T-cell (primary cell): Measurements from ENCODE around the gene ARPC5L. TPM values are rescaled to one million over a fixed set of nuclear protein-coding genes. Genes with fewer than 3 reads are reported as not detected.
A peak's percentile ranks its signal among the peaks of the same experiment; 100 is the strongest.

Experiments used
- ATAC-seq, 4 experiments: fragments of 200-7000 bp in 3 of 4; fragments of 150-1000 bp in 1 of 4; cut with Tn5 transposase; replicated peaks in 1 of 4; 1 replicate in 3 of 4; 2 replicates in 1 of 4; pipeline ENCODE4 v1.10.0; 2021; ENCODE audit warnings: moderate library complexity in 3 of 4, mild to moderate bottlenecking in 2 of 4, moderate number of reproducible peaks in 1 of 4
- CTCF ChIA-PET, 2 donors: fragments of 300-600 bp; sonication (Branson Sonifier 250); formaldehyde crosslinking; loops; one replicate each; lab custom pipeline; 2022; ENCODE audit warnings: antibody characterized with exemption in 2 of 2; lab: Charles Lee
- POLR2A ChIA-PET, 2 donors: fragments of 300-600 bp; sonication (Branson Sonifier 250); formaldehyde crosslinking; loops; one replicate each; lab custom pipeline; 2022; ENCODE audit warnings: antibody characterized with exemption in 2 of 2; lab: Charles Lee
- DNase-seq, 35 experiments: peaks; one replicate each; pipeline versions ENCODE4 v3.0.0 to v3.0.0-alpha.2; 2013 to 2023
- H3K27ac ChIP-seq: one replicate; pipeline ENCODE4 v1.5.1; 2013; ENCODE audit warnings: low read length
- H3K27me3 ChIP-seq, 2 experiments: replicated peaks in 1 of 2; 1 replicate in 1 of 2; 2 replicates in 1 of 2; pipeline versions ENCODE4 v1.6.1 to v1.7.0; 2013; ENCODE audit warnings: low read length in 1 of 2, mixed read lengths in 1 of 2; ENCODE audit not compliant: control insufficient read depth in 2 of 2, insufficient read depth in 2 of 2; ENCODE audit errors: extremely low read depth in 1 of 2
- H3K36me3 ChIP-seq, 2 donors: 1 replicate in 1 of 2; 2 replicates in 1 of 2; pipeline versions ENCODE4 v1.6.1 to v1.7.0; 2013; ENCODE audit warnings: low read length in 1 of 2; ENCODE audit not compliant: control insufficient read depth in 2 of 2, insufficient read depth in 1 of 2; ENCODE audit errors: extremely low read depth in 1 of 2
- H3K4me1 ChIP-seq, 2 experiments: 1 replicate in 1 of 2; 2 replicates in 1 of 2; pipeline versions ENCODE4 v1.6.1 to v1.7.0; 2013; ENCODE audit warnings: low read length in 2 of 2, mixed read lengths in 1 of 2; ENCODE audit not compliant: insufficient read depth in 2 of 2, control insufficient read depth in 1 of 2; ENCODE audit errors: extremely low read depth in 1 of 2
- H3K4me3 ChIP-seq, 2 donors: 1 replicate in 1 of 2; 2 replicates in 1 of 2; pipeline versions ENCODE4 v1.5.1 to v1.7.0; 2013; ENCODE audit warnings: mild to moderate bottlenecking in 2 of 2, low read length in 1 of 2, moderate library complexity in 1 of 2; ENCODE audit not compliant: control insufficient read depth in 1 of 2; ENCODE audit errors: extremely low read depth in 1 of 2
- H3K9me3 ChIP-seq: 2 replicates; pipeline ENCODE4 v1.7.0; 2013
- H3K27ac Mint-ChIP-seq, 2 donors: one replicate each; pipeline ENCODE4 v1.8.0; 2020 to 2021; ENCODE audit warnings: mild to moderate bottlenecking in 2 of 2, mixed read lengths in 2 of 2
- H3K27me3 Mint-ChIP-seq, 2 donors: one replicate each; pipeline ENCODE4 v1.8.0; 2021 to 2022; ENCODE audit warnings: mixed read lengths in 2 of 2
- H3K36me3 Mint-ChIP-seq: one replicate; pipeline ENCODE4 v1.8.0; 2021; ENCODE audit warnings: mixed read lengths
- H3K4me1 Mint-ChIP-seq, 3 donors: one replicate each; pipeline ENCODE4 v1.8.0; 2020 to 2022; ENCODE audit warnings: mixed read lengths in 3 of 3, mild to moderate bottlenecking in 1 of 3
- H3K4me3 Mint-ChIP-seq, 3 donors: one replicate each; pipeline ENCODE4 v1.8.0; 2020 to 2022; ENCODE audit warnings: mild to moderate bottlenecking in 3 of 3, mixed read lengths in 3 of 3, moderate library complexity in 3 of 3
- H3K9me3 Mint-ChIP-seq, 3 donors: one replicate each; pipeline ENCODE4 v1.8.0; 2020 to 2022; ENCODE audit warnings: mixed read lengths in 3 of 3
- WGBS: methylation state at CpG from one replicate; pipeline ENCODE4 v1.1.5; 2013; ENCODE audit warnings: missing lambda C conversion rate; ENCODE audit not compliant: insufficient coverage; 5-methylcytosine and 5-hydroxymethylcytosine counted together
- total RNA-seq, 35 experiments: library from RNA in 6 of 35; stranded (reverse) in 6 of 35; fragments of 120-200 nt in 1 of 35; gene quantifications; one replicate each; pipeline versions ENCODE4 v1.2.1 to v1.2.4 and lab custom pipeline; 2013 to 2026

Gene ARPC5L
- total RNA-seq, 5 donors from 2014 or later (not counting 1 experiment from before 2014, with no cell fraction given), result 29.1 to 55.3 (median 35.9) TPM

DNA sequence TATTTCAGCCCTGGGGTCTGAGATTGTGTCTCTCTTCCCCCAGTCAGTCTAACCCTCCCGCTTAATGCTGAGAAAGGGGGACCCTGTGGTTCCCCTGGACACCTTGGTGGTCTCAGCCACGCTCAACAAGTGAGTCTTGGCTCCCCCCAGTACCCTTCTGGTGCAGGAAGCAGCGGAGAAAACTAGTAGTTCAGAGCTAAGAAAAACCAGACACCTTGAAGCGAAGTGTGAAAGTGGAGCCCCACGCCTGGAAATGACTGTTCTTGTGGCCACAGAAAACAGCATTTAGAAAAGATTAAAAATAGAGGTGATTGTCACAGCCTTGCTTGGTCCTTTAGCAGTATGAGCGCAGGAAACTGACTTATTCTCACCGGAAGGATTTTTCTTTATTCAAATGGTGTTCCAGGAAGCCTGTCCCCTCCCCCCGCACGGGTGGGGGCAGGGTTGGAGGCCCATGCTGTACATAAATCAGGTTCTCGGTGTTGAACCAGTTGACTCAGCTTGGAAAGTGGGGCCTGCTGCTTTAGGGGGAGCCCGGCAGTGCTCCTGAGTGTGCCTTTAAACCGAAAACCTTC, 8.1 kb downstream of the ARPC5L start:
- H3K4me3 Mint-ChIP-seq, result peak overlapping the region; percentile 85 to 91 (median 90)
- peak overlapping the region; percentile 91 to 92 for H3K4me3 ChIP-seq
- no peaks in the 10 kb centered on the region for H3K9me3 ChIP-seq
- peak; percentile 37 to 49 (median 41) for ATAC-seq
- H3K36me3 ChIP-seq, result peaks cover 11 to 29% of the 10 kb centered on the region in 2 donors
- POLR2A ChIA-PET, result interaction anchor here in 1 of 2 donors (0.6 to 1.4 kb wide), 4 partner anchors 8 to 424 kb away, joined by 3 to 10 read pairs (median 4); partner anchors contain the start of gene GOLGA1
- peak overlapping the region; percentile 91 to 95 for H3K27ac Mint-ChIP-seq
- WGBS, result 0% methylated on average over 6 of the region's 12 CpGs
- H3K27me3 ChIP-seq, result no peaks in the 10 kb centered on the region
- no peaks in the 10 kb centered on the region for H3K9me3 Mint-ChIP-seq
- H3K4me1 Mint-ChIP-seq, result peaks cover 59 to 64% (median 59%) of the 10 kb centered on the region in 3 donors
- peaks cover 20% of the 10 kb centered on the region for H3K36me3 Mint-ChIP-seq
- peak; percentile 35 to 83 (median 75) for DNase-seq
- peaks cover 20 to 68% of the 10 kb centered on the region in 2 experiments for H3K4me1 ChIP-seq
- CTCF ChIA-PET, result interaction anchor here in 1 of 2 donors (1.3 to 2.2 kb wide), 2 partner anchors 8 to 17 kb away, joined by 4 to 10 read pairs; partner anchors contain the start of genes ARPC5L, RPL35 and WDR38
- H3K27ac ChIP-seq, result peak overlapping the region; percentile 91
- no peaks in the 10 kb centered on the region for H3K27me3 Mint-ChIP-seq

DNA sequence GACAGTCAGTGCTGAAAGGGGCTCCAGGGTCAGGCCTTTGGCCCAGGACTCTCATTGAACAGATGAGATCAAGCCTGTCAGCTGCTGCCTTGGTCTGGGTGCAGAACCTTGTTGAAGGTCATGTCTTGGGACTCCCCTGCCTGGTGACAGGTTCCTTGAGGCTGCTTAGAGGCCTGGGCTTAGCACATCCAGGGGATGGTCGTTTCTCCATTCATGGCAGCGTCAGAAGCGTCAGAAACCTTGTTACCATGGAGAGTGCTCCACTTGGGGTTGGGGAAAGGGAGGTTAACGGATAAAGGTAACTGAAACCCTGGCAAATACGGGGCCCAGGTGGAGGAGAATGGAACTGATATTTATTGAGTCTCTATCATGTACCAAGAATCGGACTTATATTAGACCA, 8.8 kb downstream of the ARPC5L start:
- Histone ChIP-seq H3K4me1 (peaks cover 20 to 74% of the 10 kb centered on the region in 2 experiments), H3K27me3 (no peaks in the 10 kb centered on the region), H3K4me3 (peak overlapping the region; percentile 91 to 92), H3K9me3 (no peaks in the 10 kb centered on the region), H3K27ac (peak overlapping the region; percentile 91), H3K36me3 (peaks cover 11 to 36% of the 10 kb centered on the region in 2 donors)
- DNase-seq, result no peak
- peak overlapping the region; percentile 91 to 95 for H3K27ac Mint-ChIP-seq
- H3K27me3 Mint-ChIP-seq, result no peaks in the 10 kb centered on the region
- ChIA-PET CTCF (interaction anchor here in 1 of 2 donors (0.7 to 2.2 kb wide), 3 partner anchors 9 to 19 kb away, joined by 3 to 10 read pairs (median 4); partner anchors contain the start of genes ARPC5L, RPL35 and WDR38), POLR2A (interaction anchor here in 1 of 2 donors (1.4 kb wide), 1 partner anchor 9 kb away, joined by 5 read pairs; no protein-coding TSS in a partner anchor)
- H3K4me3 Mint-ChIP-seq, result peak overlapping the region; percentile 85 to 91 (median 90)
- peaks cover 24% of the 10 kb centered on the region for H3K36me3 Mint-ChIP-seq
- ATAC-seq, result no peak
- H3K4me1 Mint-ChIP-seq, result peaks cover 59 to 67% (median 59%) of the 10 kb centered on the region in 3 donors
- H3K9me3 Mint-ChIP-seq, result no peaks in the 10 kb centered on the region
- 34% methylated on average over 6 of the region's 6 CpGs for WGBS

GRCh38 chr9:124871156-124871561, 9.2 kb downstream of the ARPC5L start:
- H3K36me3 Mint-ChIP-seq, result peaks cover 24% of the 10 kb centered on the region
- H3K36me3 ChIP-seq, result peaks cover 11 to 40% of the 10 kb centered on the region in 2 donors

GRCh38 chr9:124873664-124874063, 11.7 kb downstream of the ARPC5L start:
- H3K9me3 Mint-ChIP-seq, result no peaks in the 10 kb centered on the region
- H3K27me3 ChIP-seq, result no peaks in the 10 kb centered on the region
- peaks cover 17 to 64% of the 10 kb centered on the region in 2 donors for H3K36me3 ChIP-seq
- ATAC-seq (no peak), DNase-seq (peak in 11 of 35 experiments; percentile 19 to 69 (median 35))
- no peaks in the 10 kb centered on the region for H3K9me3 ChIP-seq
- POLR2A ChIA-PET, result no interaction called here
- peak overlapping the region; percentile 51 for H3K27ac ChIP-seq
- H3K36me3 Mint-ChIP-seq, result peaks cover 37% of the 10 kb centered on the region
- H3K27me3 Mint-ChIP-seq, result no peaks in the 10 kb centered on the region
- peaks cover 16 to 65% of the 10 kb centered on the region in 2 experiments for H3K4me1 ChIP-seq
- no peak overlapping the region for H3K4me3 ChIP-seq
- CTCF ChIA-PET, result interaction anchor here in 1 of 2 donors (1.0 to 1.9 kb wide), 2 partner anchors 13 to 105 kb away, joined by 5 to 7 read pairs; no protein-coding TSS in a partner anchor
- peak overlapping the region; percentile 75 to 81 for H3K27ac Mint-ChIP-seq
- peaks cover 46 to 57% (median 53%) of the 10 kb centered on the region in 3 donors for H3K4me1 Mint-ChIP-seq
- WGBS, result 78% methylated on average over 7 of the region's 14 CpGs
- peak overlapping the region in 2 of 3 donors; percentile 37 to 91 for H3K4me3 Mint-ChIP-seq

More at GRCh38 chr9:124871156-124871561, 9.2 kb downstream of the ARPC5L start:
- no peaks in the 10 kb centered on the region for H3K27me3 ChIP-seq
- POLR2A ChIA-PET, result no interaction called here
- ATAC-seq (no peak), DNase-seq (no peak)
- H3K27ac ChIP-seq, result peak overlapping the region; percentile 91
- peaks cover 59 to 67% (median 59%) of the 10 kb centered on the region in 3 donors for H3K4me1 Mint-ChIP-seq
- H3K9me3 Mint-ChIP-seq, result no peaks in the 10 kb centered on the region
- no peaks in the 10 kb centered on the region for H3K27me3 Mint-ChIP-seq
- H3K4me3 Mint-ChIP-seq, result peak overlapping the region; percentile 85 to 91 (median 90)
- 55% methylated on average over 11 of the region's 11 CpGs for WGBS
- no peaks in the 10 kb centered on the region for H3K9me3 ChIP-seq
- peak overlapping the region; percentile 91 to 95 for H3K27ac Mint-ChIP-seq
- CTCF ChIA-PET, result interaction anchor here in 1 of 2 donors (0.7 to 2.2 kb wide), 2 partner anchors 10 to 19 kb away, joined by 3 to 10 read pairs; partner anchors contain the start of genes ARPC5L and RPL35
- H3K4me1 ChIP-seq, result peaks cover 20 to 77% of the 10 kb centered on the region in 2 experiments
- H3K4me3 ChIP-seq, result peak overlapping the region in 1 of 2 donors; percentile 91

DNA sequence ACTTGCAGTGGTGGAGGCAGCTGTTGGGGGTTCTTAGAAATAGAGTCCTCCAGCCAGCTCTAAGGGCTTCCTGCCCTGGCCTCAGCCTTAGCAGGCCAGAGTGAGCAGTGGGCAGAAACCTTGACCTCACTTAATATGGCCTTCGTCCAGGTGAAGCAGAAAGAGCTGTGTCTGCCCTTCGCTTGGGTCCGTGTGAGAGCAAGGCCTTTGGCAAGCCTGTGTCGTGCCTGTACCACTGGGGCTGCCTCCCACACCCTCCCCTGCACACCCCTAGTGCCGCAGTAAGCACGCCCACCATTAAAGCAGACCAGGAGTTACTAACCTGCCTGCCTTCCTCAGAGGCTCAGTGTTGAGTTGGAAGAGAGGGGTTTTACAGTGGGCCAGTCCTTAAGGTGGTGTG, 13.6 kb downstream of the ARPC5L start:
- Mint-ChIP-seq H3K27ac (no peak overlapping the region), H3K4me3 (no peak overlapping the region), H3K9me3 (no peaks in the 10 kb centered on the region), H3K4me1 (peaks cover 36 to 51% (median 46%) of the 10 kb centered on the region in 3 donors), H3K36me3 (peaks cover 45% of the 10 kb centered on the region), H3K27me3 (no peaks in the 10 kb centered on the region)
- no peaks in the 10 kb centered on the region for H3K9me3 ChIP-seq
- H3K27me3 ChIP-seq, result no peaks in the 10 kb centered on the region
- no peak overlapping the region for H3K27ac ChIP-seq
- H3K4me3 ChIP-seq, result no peak overlapping the region
- peaks cover 14 to 55% of the 10 kb centered on the region in 2 experiments for H3K4me1 ChIP-seq
- 80% methylated on average over 3 of the region's 6 CpGs for WGBS
- DNase-seq (no peak), ATAC-seq (no peak)
- CTCF ChIA-PET, result no interaction called here
- peaks cover 17 to 80% of the 10 kb centered on the region in 2 donors for H3K36me3 ChIP-seq
- POLR2A ChIA-PET, result interaction anchor here in 1 of 2 donors (0.6 kb wide), 1 partner anchor 13 kb away, joined by 17 read pairs; no protein-coding TSS in a partner anchor
